Heart left ventricle (tissue), 16 donors: ENCODE results near the gene MGME1. TPM values are rescaled to one million over a fixed set of nuclear protein-coding genes. Genes with fewer than 3 reads are reported as not detected.
A peak's percentile ranks its signal among the peaks of the same experiment; 100 is the strongest.

Experiments
- ATAC-seq, 4 donors: fragments of 200-7000 bp; cut with Tn5 transposase; one replicate each; pipeline ENCODE4 v1.9.1; 2020 to 2022; ENCODE audit warnings: moderate library complexity in 4 of 4, mild to moderate bottlenecking in 3 of 4, moderate number of reproducible peaks in 1 of 4
- DNase-seq, 5 donors: peaks; one replicate each; pipeline ENCODE4 v3.0.0-alpha.2; 2020
- H3K27ac ChIP-seq, 12 donors: fragments of 200-600 bp; sonication (generic) in 4 of 12; one replicate each; pipeline versions ENCODE4 v1.5.0 to v1.8.0; 2016 to 2022; ENCODE audit warnings: mild to moderate bottlenecking in 2 of 12
- H3K27me3 ChIP-seq, 9 donors: fragments of 200-600 bp; sonication (generic) in 2 of 9; one replicate each; pipeline versions ENCODE4 v1.5.1 to v1.8.0; 2016 to 2022; ENCODE audit warnings: mild to moderate bottlenecking in 3 of 9
- H3K36me3 ChIP-seq, 9 donors: fragments of 200-600 bp; sonication (generic) in 2 of 9; one replicate each; pipeline versions ENCODE4 v1.5.0 to v1.8.0; 2018 to 2022; ENCODE audit warnings: mild to moderate bottlenecking in 2 of 9
- H3K4me1 ChIP-seq, 12 donors: fragments of 200-600 bp; sonication (generic) in 4 of 12; one replicate each; pipeline versions ENCODE4 v1.5.0 to v1.8.0; 2016 to 2022; ENCODE audit warnings: mild to moderate bottlenecking in 3 of 12
- H3K4me3 ChIP-seq, 12 donors: fragments of 200-600 bp; sonication (generic) in 4 of 12; one replicate each; pipeline versions ENCODE4 v1.5.0 to v1.8.0; 2017 to 2022; ENCODE audit warnings: mild to moderate bottlenecking in 9 of 12, moderate library complexity in 4 of 12
- H3K9me3 ChIP-seq, 12 donors: fragments of 200-600 bp; sonication (generic) in 4 of 12; one replicate each; pipeline versions ENCODE4 v1.5.0 to v1.8.0; 2016 to 2022; ENCODE audit warnings: mild to moderate bottlenecking in 1 of 12
- CTCF ChIP-seq, 12 donors: fragments of 200-600 bp; sonication (generic) in 4 of 12; IDR thresholded peaks; one replicate each; pipeline versions ENCODE4 v1.5.0 to v1.8.0; 2018 to 2022; ENCODE audit warnings: antibody characterized with exemption in 12 of 12, mild to moderate bottlenecking in 5 of 12
- POLR2A ChIP-seq, 2 donors: fragments of 450-650 bp; IDR thresholded peaks; one replicate each; pipeline ENCODE4 v1.6.1; 2017; ENCODE audit warnings: antibody characterized with exemption in 2 of 2, mild to moderate bottlenecking in 2 of 2, moderate library complexity in 2 of 2
- WGBS, 4 donors: extraction: QIAGEN DNeasy Blood & Tissue Kit in 2 of 4; methylation state at CpG; one replicate each; pipeline versions ENCODE4 v1.1.5 to v1.1.7; 2013 to 2018; 5-methylcytosine and 5-hydroxymethylcytosine counted together
- intact Hi-C, 10 donors: fragments of 100-400 bp; cut with DNase I; formaldehyde crosslinking; loops; one replicate each; pipeline versions ENCODE4 v1.11.1 to v1.14.2; 2022
- polyA plus RNA-seq, 2 donors: library from polyadenylated mRNA; stranded (reverse); fragments of 200-250 nt; gene quantifications; one replicate each; pipeline ENCODE4 v1.2.3, GENCODE V29; 2013
- total RNA-seq, 9 donors: library from RNA; depleted of rRNA in 2 of 9; stranded (reverse); fragments of >200 nt in 2 of 9; fragmentation: NEBNext Ultra II Directional in 3 of 9; extraction: Animal tissue kit (Norgen Biotek cat#: 25700) in 3 of 9; gene quantifications; one replicate each; pipeline versions ENCODE4 v1.1.0 to v1.2.4, GENCODE V29; 2016 to 2023
- donor health status: ischemic (EF 13 %, LVEDD 7.1; RV severe dilation, severe dysfunction).
- donor health status: healthy with polysubstance abuse.
- donor health status: DM: no; HTN: yes; CAD: no.
- donor health status: DM: no; HTN: no; CAD: no.
- donor health status: ischemic (EF 25% LVEDD 6.9; RV normal size, moderate dysfunction).
- donor health status: ischemic (EF 25% LVEDD 5.7; RV mildly dilated, moderate dysfunction).
- donor health status: healthy.
- donor health status: DM: yes; HTN: yes; CAD: no.
- donor health status: ischemic (EF 35%, LVEDD 5.7; RV mildly dilated, moderate dysfunction).
- donor health status: nonischemic (EF 11% LVEDD 7.7; RV severe dilation, severe dysfunction).
- donor health status: DM: yes; HTN: yes; CAD: no.
- donor health status: PGD.
- donor health status: ischemic (EF 29% LVEDD 5.4; RV normal size, mild dysfunction).
- donor health status: nonischemic (EF 23%, LVEDD 6.1; RV moderate dilation, normal function).

Gene MGME1
- total and polyA plus RNA-seq, 11 donors = 7.7 to 22.0 (median 10.9) TPM

DNA sequence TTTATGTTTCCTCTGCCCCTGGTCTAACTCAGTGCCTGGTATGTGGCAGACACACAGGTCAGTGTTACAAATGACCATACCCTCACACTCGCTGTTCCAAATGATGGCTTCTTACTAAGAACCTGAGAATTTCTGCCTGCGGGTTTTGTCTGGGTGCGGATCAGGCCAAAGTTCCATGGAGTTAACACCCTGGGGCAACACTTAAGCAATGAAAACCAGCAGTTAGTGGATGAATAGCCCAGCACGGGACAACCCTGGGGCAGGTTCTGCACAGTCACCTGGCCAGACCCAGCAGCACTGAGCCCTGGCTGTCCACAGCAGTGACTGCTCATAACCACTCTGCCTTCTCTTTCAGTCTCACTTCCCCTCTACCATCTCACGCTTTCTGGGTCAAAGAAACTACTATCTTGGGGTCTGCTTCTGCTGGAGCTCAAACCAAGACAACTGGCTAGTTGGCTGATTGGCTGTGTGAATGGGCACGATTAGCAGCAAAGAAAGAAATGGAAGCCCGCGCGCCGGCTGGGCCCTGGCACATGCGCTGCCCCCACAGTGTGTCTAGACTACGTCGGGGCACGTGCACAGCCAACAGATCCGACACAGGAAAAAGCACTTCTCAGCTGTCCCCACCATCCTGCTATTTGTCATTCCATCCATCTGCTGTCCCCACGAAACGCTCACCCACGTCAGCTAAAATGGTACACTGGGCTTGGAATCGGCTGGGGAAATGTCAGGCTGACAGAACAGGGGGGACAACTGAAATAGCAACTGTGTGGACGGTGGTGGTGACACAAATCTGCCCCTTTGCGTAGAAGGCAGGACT lies 36.6 kb downstream of the MGME1 start:
- no peaks in the 10 kb centered on the region for H3K27me3 ChIP-seq
- intact Hi-C loops = no loop called here
- no peak overlapping the region for H3K4me3 ChIP-seq
- peaks cover 0 to 6% (median 0%) of the 10 kb centered on the region in 12 donors for H3K4me1 ChIP-seq
- no peak overlapping the region for H3K27ac ChIP-seq
- 80 to 90% (median 81%) methylated on average over 21 of the region's 21 CpGs for WGBS, 4 donors
- no peaks in the 10 kb centered on the region for H3K36me3 ChIP-seq
- no peaks in the 10 kb centered on the region for H3K9me3 ChIP-seq
- ATAC-seq (no peak), DNase-seq (no peak)
- no peak for TF ChIP-seq POLR2A (IDR thresholded peaks at IDR 0.05)
- TF ChIP-seq CTCF (IDR thresholded peaks at IDR 0.05) = no peak

DNA sequence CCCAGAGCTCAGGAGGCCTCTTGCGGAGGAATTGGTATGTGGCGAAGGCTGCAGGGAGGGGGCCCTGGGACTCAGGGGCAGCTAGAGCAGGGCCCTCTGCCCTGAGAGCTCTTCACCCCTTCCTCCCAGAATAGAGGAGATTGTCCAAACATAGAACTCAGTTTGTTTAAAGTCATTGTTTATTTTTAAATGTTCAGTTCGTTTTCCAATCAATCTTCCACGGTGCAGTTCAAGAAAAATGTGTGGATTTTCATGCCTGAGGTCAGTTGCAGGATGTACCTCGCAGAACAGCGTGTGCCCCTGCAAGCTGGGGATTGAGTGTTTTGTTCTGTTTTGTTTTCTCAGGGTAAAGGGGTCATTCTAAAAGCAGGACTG lies 37.2 kb downstream of the MGME1 start:
- ATAC-seq (no peak), DNase-seq (no peak)
- WGBS, 4 donors = 73 to 83% (median 79%) methylated on average over 6 of the region's 6 CpGs
- H3K4me3 ChIP-seq = no peak overlapping the region
- H3K27me3 ChIP-seq = no peaks in the 10 kb centered on the region
- TF ChIP-seq POLR2A (IDR thresholded peaks at IDR 0.05) (no peak), CTCF (IDR thresholded peaks at IDR 0.05) (no peak)
- no peak overlapping the region for H3K27ac ChIP-seq
- no peaks in the 10 kb centered on the region for H3K36me3 ChIP-seq
- intact Hi-C loops = no loop called here
- H3K9me3 ChIP-seq = no peaks in the 10 kb centered on the region
- H3K4me1 ChIP-seq = peaks cover 0 to 6% (median 0%) of the 10 kb centered on the region in 12 donors

- intact Hi-C loops = no loop called here
- no peak for DNase-seq
- TF ChIP-seq CTCF (IDR thresholded peaks at IDR 0.05) (no peak), POLR2A (IDR thresholded peaks at IDR 0.05) (no peak)
- Histone ChIP-seq H3K27ac (no peak overlapping the region), H3K9me3 (no peaks in the 10 kb centered on the region), H3K36me3 (no peaks in the 10 kb centered on the region), H3K4me1 (peaks cover 0 to 6% (median 0%) of the 10 kb centered on the region in 12 donors), H3K4me3 (no peak overlapping the region), H3K27me3 (no peaks in the 10 kb centered on the region)
- WGBS, 4 donors = 85 to 94% (median 92%) methylated on average over 7 of the region's 7 CpGs
- ATAC-seq = no peak
These were observed 37.9 kb downstream of the MGME1 start for GRCh38 chr20:18006684-18007083.

- peaks cover 0 to 6% (median 0%) of the 10 kb centered on the region in 12 donors for H3K4me1 ChIP-seq
- no peak for TF ChIP-seq POLR2A (IDR thresholded peaks at IDR 0.05)
- no peak for TF ChIP-seq CTCF (IDR thresholded peaks at IDR 0.05)
- H3K9me3 ChIP-seq = no peaks in the 10 kb centered on the region
- H3K27me3 ChIP-seq = no peaks in the 10 kb centered on the region
- ATAC-seq = peak; percentile 15 to 71 (median 60)
- peak in 3 of 5 donors; percentile 15 to 58 (median 20) for DNase-seq
- peak overlapping the region in 1 of 12 donors; percentile 27 for H3K27ac ChIP-seq
- 57 to 60% (median 58%) methylated on average over 19 of the region's 19 CpGs for WGBS, 4 donors
- intact Hi-C loops = no loop called here
- no peaks in the 10 kb centered on the region for H3K36me3 ChIP-seq
- no peak overlapping the region for H3K4me3 ChIP-seq
These were observed 38.9 kb downstream of the MGME1 start for GRCh38 chr20:18007534-18008292.
